ENCODE measurements around the gene PLCB1.
A peak's percentile ranks its signal among the peaks of the same experiment; 100 is the strongest.

The PLCB1 gene

GRCh38 chr20:8673116-8673515, 541.0 kb downstream of the PLCB1 start:
- no peaks in the 10 kb centered on the region for H3K27me3 Mint-ChIP-seq
- H3K4me1 Mint-ChIP-seq: no peaks in the 10 kb centered on the region

DNA sequence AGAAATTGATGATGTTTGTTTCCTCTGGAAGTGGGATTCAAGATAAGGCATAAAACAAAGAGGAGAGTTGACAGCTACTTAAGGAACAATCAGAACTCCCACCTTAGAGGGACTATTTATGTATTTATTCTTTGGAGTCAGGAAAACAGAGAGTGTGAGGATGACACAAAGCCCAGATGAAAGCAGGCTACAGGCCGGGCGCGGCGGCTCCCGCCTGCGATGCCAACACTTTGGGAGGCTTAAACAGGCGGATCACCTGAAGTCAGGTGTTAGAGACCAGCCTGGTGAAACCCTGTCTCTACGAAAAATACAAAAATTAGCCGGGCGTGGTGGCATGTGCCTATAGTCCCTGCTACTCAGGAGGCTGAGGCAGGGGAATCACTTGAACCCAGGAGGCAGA, 543.8 kb downstream of the PLCB1 start:
- no peak overlapping the region for H3K4me3 Mint-ChIP-seq
- peaks cover 2% of the 10 kb centered on the region for H3K9me3 Mint-ChIP-seq
- no peaks in the 10 kb centered on the region for H3K36me3 Mint-ChIP-seq
- no peak for ATAC-seq
- no peak overlapping the region for H3K27ac Mint-ChIP-seq
- H3K27me3 Mint-ChIP-seq: no peaks in the 10 kb centered on the region
- no peaks in the 10 kb centered on the region for H3K4me1 Mint-ChIP-seq

More at GRCh38 chr20:8673116-8673515, 541.0 kb downstream of the PLCB1 start:
- no peak for ATAC-seq
- Mint-ChIP-seq H3K36me3 (no peaks in the 10 kb centered on the region), H3K27ac (no peak overlapping the region), H3K4me3 (no peak overlapping the region), H3K9me3 (peaks cover 2% of the 10 kb centered on the region)

- peak; percentile 20 for ATAC-seq
- no peak overlapping the region for H3K27ac Mint-ChIP-seq
- no peaks in the 10 kb centered on the region for H3K36me3 Mint-ChIP-seq
- H3K4me1 Mint-ChIP-seq: no peaks in the 10 kb centered on the region
- no peaks in the 10 kb centered on the region for H3K27me3 Mint-ChIP-seq
- no peak overlapping the region for H3K4me3 Mint-ChIP-seq
- peaks cover 6% of the 10 kb centered on the region for H3K9me3 Mint-ChIP-seq
Measured at GRCh38 chr20:8678098-8678776, 546.2 kb downstream of the PLCB1 start.

DNA sequence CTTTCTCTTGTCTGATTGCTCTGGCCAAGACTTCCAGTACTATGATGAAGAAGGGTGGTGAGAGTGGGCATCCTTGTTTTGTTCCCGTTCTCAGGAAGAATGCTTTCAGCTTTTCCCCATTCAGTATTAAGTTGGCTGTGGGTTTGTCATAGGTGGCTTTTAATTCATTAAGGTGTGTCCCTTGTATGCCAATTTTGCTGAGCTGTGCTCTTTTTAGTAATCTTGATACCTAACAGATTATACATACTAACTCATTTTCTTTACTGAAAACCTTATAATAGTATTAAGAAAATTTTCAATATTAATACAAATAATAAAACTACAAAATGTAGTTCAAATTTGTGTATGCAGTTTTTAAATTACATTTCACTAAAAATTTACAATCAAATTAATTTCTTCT, 557.3 kb downstream of the PLCB1 start:
- Mint-ChIP-seq H3K27ac (no peak overlapping the region), H3K4me1 (no peaks in the 10 kb centered on the region), H3K27me3 (no peaks in the 10 kb centered on the region), H3K36me3 (no peaks in the 10 kb centered on the region), H3K9me3 (peaks cover 4% of the 10 kb centered on the region), H3K4me3 (no peak overlapping the region)
- no peak for ATAC-seq

GRCh38 chr20:8690074-8690473, 558.0 kb downstream of the PLCB1 start:
- H3K9me3 Mint-ChIP-seq: peaks cover 4% of the 10 kb centered on the region
- no peaks in the 10 kb centered on the region for H3K36me3 Mint-ChIP-seq
- H3K27ac Mint-ChIP-seq: no peak overlapping the region

GRCh38 chr20:8693709-8694108, 561.6 kb downstream of the PLCB1 start:
- peaks cover 4% of the 10 kb centered on the region for H3K9me3 Mint-ChIP-seq
- no peak overlapping the region for H3K4me3 Mint-ChIP-seq
- no peak for ATAC-seq
- no peaks in the 10 kb centered on the region for H3K4me1 Mint-ChIP-seq
- no peaks in the 10 kb centered on the region for H3K36me3 Mint-ChIP-seq
- H3K27me3 Mint-ChIP-seq: no peaks in the 10 kb centered on the region
- no peak overlapping the region for H3K27ac Mint-ChIP-seq

More at GRCh38 chr20:8690074-8690473, 558.0 kb downstream of the PLCB1 start:
- no peak for ATAC-seq
- Mint-ChIP-seq H3K4me1 (no peaks in the 10 kb centered on the region), H3K27me3 (no peaks in the 10 kb centered on the region), H3K4me3 (no peak overlapping the region)

- no peaks in the 10 kb centered on the region for H3K4me1 Mint-ChIP-seq
- H3K4me3 Mint-ChIP-seq: no peak overlapping the region
- ATAC-seq: no peak
- H3K27ac Mint-ChIP-seq: no peak overlapping the region
- peaks cover 3% of the 10 kb centered on the region for H3K9me3 Mint-ChIP-seq
- no peaks in the 10 kb centered on the region for H3K36me3 Mint-ChIP-seq
- H3K27me3 Mint-ChIP-seq: no peaks in the 10 kb centered on the region
Measured at GRCh38 chr20:8700756-8701155, 568.7 kb downstream of the PLCB1 start.

DNA sequence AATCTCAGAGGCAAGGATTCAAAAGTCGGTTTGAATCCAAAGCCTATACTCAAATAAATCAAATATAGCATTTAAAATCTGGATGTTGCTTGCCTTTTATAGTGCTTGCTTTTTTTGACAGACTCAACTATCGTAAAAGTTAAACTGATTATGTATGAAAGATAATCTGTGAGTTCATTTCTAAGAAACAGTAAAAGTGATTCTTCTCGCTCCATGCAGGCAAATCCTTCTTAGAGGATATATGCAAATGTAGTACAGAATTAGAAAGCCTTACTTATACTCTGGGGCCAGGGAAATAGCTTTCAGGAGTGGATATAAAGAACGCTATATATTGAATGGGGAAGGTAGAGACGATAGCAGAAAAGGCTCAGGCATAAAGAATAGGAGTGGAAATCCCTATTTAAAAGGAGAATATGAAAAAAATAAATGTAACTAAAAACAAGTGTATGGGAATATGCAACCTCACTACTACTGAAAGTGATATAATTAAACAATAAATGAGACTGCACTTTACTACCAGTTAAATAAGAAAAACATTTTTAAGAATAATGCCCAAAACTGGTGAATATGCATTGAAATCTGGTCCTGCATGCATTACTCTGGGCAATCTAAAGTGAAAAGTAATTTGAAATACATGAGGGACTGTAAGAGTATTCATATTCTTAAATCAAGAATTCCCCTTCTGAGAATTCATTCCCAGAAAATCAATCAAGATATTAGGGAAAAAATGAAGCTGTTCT, 575.1 kb downstream of the PLCB1 start:
- H3K36me3 Mint-ChIP-seq: no peaks in the 10 kb centered on the region
- no peak overlapping the region for H3K4me3 Mint-ChIP-seq
- no peak overlapping the region for H3K27ac Mint-ChIP-seq
- H3K4me1 Mint-ChIP-seq: no peaks in the 10 kb centered on the region
- H3K9me3 Mint-ChIP-seq: peaks cover 3% of the 10 kb centered on the region
- no peak for ATAC-seq
- no peaks in the 10 kb centered on the region for H3K27me3 Mint-ChIP-seq

GRCh38 chr20:8709627-8710026, 577.6 kb downstream of the PLCB1 start:
- Mint-ChIP-seq H3K4me3 (no peak overlapping the region), H3K27me3 (no peaks in the 10 kb centered on the region), H3K9me3 (peaks cover 3% of the 10 kb centered on the region), H3K27ac (no peak overlapping the region), H3K4me1 (no peaks in the 10 kb centered on the region), H3K36me3 (no peaks in the 10 kb centered on the region)
- no peak for ATAC-seq

GRCh38 chr20:8711501-8711900, 579.4 kb downstream of the PLCB1 start:
- H3K4me3 Mint-ChIP-seq: no peak overlapping the region
- no peaks in the 10 kb centered on the region for H3K27me3 Mint-ChIP-seq
- no peaks in the 10 kb centered on the region for H3K9me3 Mint-ChIP-seq
- no peak for ATAC-seq
- H3K36me3 Mint-ChIP-seq: no peaks in the 10 kb centered on the region
- H3K4me1 Mint-ChIP-seq: no peaks in the 10 kb centered on the region
- H3K27ac Mint-ChIP-seq: no peak overlapping the region

DNA sequence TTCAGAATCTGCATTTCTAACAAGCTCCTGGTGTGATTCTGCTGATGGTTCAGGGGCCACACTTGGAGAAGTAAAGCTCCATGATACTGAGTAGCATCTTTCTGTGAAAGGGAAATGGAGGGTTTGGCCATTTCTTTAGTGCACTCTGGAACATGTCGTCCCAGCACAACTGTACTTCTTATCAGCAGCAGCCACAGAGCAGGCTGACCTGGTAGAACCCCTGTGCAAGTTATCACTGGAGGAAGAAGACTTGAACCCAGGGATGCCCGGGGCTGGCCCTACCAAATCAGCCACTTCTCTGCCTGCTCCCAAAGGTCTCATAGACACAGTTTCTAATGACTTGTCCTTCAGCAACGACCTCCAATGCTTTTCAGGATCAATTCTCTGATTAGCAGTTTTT, 582.1 kb downstream of the PLCB1 start:
- no peak for ATAC-seq
- no peak overlapping the region for H3K4me3 Mint-ChIP-seq
- no peaks in the 10 kb centered on the region for H3K4me1 Mint-ChIP-seq
- no peaks in the 10 kb centered on the region for H3K27me3 Mint-ChIP-seq
- H3K9me3 Mint-ChIP-seq: no peaks in the 10 kb centered on the region
- H3K36me3 Mint-ChIP-seq: no peaks in the 10 kb centered on the region
- no peak overlapping the region for H3K27ac Mint-ChIP-seq

GRCh38 chr20:8718279-8718678, 586.2 kb downstream of the PLCB1 start:
- ATAC-seq: no peak
- no peak overlapping the region for H3K4me3 Mint-ChIP-seq
- H3K27ac Mint-ChIP-seq: no peak overlapping the region
- no peaks in the 10 kb centered on the region for H3K9me3 Mint-ChIP-seq
- H3K4me1 Mint-ChIP-seq: no peaks in the 10 kb centered on the region
- no peaks in the 10 kb centered on the region for H3K36me3 Mint-ChIP-seq
- H3K27me3 Mint-ChIP-seq: peaks cover 8% of the 10 kb centered on the region

DNA sequence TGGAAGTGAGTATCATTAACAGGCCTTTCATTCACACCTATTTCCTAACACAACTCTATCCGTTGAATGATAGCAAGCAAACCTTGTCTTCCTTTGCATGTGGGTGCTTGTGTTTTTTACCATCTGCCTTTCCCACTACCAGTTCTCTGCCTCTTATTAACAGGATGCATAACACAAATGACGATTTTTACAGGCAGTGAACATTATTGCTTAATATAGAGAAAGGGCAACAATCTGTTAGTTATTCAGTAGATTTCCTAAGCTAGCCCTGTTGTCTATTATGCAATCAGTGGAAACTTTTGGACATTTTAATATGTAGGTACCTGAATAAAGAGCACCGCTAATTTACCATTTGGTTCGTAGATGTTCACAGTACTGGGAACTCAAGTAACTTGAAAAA, 588.0 kb downstream of the PLCB1 start:
- ATAC-seq: no peak
- H3K4me1 Mint-ChIP-seq: no peaks in the 10 kb centered on the region
- no peaks in the 10 kb centered on the region for H3K36me3 Mint-ChIP-seq
- peaks cover 8% of the 10 kb centered on the region for H3K27me3 Mint-ChIP-seq
- H3K9me3 Mint-ChIP-seq: no peaks in the 10 kb centered on the region
- no peak overlapping the region for H3K27ac Mint-ChIP-seq
- no peak overlapping the region for H3K4me3 Mint-ChIP-seq

DNA sequence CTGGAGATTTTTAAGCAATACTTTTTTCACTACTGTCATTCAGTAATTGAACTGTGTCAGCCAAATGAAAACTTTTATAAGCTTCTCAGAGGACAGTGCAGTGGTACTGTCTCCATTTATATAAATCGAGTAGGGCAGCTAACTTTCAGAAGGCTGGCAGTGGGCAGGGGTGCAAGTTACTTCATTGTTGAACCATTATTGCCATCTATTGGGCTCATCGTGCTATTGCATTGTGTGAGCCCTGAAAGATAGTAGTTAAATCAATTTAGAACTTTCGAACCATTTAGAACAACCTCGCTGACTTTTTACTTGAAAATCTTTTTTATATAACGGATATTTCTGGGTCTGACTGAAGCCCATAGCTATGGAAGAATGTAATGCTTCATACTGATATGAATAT, 589.0 kb downstream of the PLCB1 start:
- Mint-ChIP-seq H3K36me3 (no peaks in the 10 kb centered on the region), H3K27me3 (peaks cover 8% of the 10 kb centered on the region), H3K4me1 (no peaks in the 10 kb centered on the region), H3K9me3 (no peaks in the 10 kb centered on the region), H3K27ac (no peak overlapping the region), H3K4me3 (no peak overlapping the region)
- no peak for ATAC-seq

GRCh38 chr20:8722277-8722928, 590.3 kb downstream of the PLCB1 start:
- no peak for ATAC-seq

DNA sequence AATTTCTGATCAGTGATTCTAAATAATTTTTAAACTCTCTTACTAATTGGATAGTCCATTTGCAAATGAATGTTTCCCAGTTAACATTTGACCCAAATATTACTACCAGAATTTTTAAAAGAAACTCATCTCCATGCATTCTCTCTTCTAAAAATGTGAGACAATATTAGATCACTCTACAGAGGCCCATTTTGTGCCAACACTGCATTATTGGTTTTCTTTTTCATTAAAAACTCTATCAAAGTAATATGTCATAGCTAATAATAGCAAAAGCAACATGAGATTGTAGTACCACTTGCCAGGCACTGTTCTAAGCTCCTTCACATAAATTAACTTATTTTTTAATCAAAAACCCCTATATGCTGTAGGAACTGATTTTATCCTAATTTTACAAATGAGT, 591.2 kb downstream of the PLCB1 start:
- H3K9me3 Mint-ChIP-seq: no peaks in the 10 kb centered on the region
- ATAC-seq: no peak
- no peak overlapping the region for H3K27ac Mint-ChIP-seq
- no peak overlapping the region for H3K4me3 Mint-ChIP-seq
- H3K36me3 Mint-ChIP-seq: no peaks in the 10 kb centered on the region
- no peaks in the 10 kb centered on the region for H3K4me1 Mint-ChIP-seq
- peaks cover 8% of the 10 kb centered on the region for H3K27me3 Mint-ChIP-seq

More at GRCh38 chr20:8722277-8722928, 590.3 kb downstream of the PLCB1 start:
- Mint-ChIP-seq H3K27ac (no peak overlapping the region), H3K36me3 (no peaks in the 10 kb centered on the region), H3K27me3 (peaks cover 8% of the 10 kb centered on the region), H3K4me3 (no peak overlapping the region), H3K4me1 (no peaks in the 10 kb centered on the region), H3K9me3 (no peaks in the 10 kb centered on the region)

Measured in stimulated activated memory B cell treated with anti-CD40 and anti-IgM and Interleukin-4, amounts not matched to agents 10 μg/mL and 1 μg/mL and 100 μg/mL, for 72 hours (primary cell).